WERI-Rb-1 (cell line): Measurements from ENCODE around the gene STRN.

ENCODE experiments used
- DNase-seq: peaks from one replicate; pipeline ENCODE4 v3.0.0-alpha.2; 2020
- H3K27ac ChIP-seq: fragments of 250-450 bp; sonication (Bioruptor Pico); 2 replicates; pipeline ENCODE4 v1.5.1; 2020; ENCODE audit warnings: mild to moderate bottlenecking, moderate library complexity
- H3K27me3 ChIP-seq: fragments of 250-450 bp; sonication (Bioruptor Pico); 2 replicates; pipeline ENCODE4 v1.5.1; 2021; ENCODE audit warnings: mild to moderate bottlenecking, low read depth, moderate library complexity; ENCODE audit not compliant: insufficient read depth, severe bottlenecking
- H3K36me3 ChIP-seq: fragments of 250-450 bp; sonication (Bioruptor Pico); 2 replicates; pipeline ENCODE4 v1.5.1; 2020; ENCODE audit warnings: mild to moderate bottlenecking, moderate library complexity
- H3K4me3 ChIP-seq: 2 replicates; pipeline ENCODE4 v1.5.1; 2011; ENCODE audit warnings: low read depth, mild to moderate bottlenecking, control low read depth, low read length
- H3K9me3 ChIP-seq: fragments of 250-450 bp; sonication (Bioruptor Pico); 2 replicates; pipeline ENCODE4 v1.5.1; 2021; ENCODE audit warnings: mild to moderate bottlenecking, moderate library complexity; ENCODE audit not compliant: severe bottlenecking
- TF ChIP-seq, protein P1 (sequence below): IDR thresholded peaks from 2 replicates; pipeline ENCODE4 v1.5.1; 2011; ENCODE audit warnings: low read depth, mild to moderate bottlenecking, control low read depth, inconsistent platforms, low read length

Gene STRN

DNA sequence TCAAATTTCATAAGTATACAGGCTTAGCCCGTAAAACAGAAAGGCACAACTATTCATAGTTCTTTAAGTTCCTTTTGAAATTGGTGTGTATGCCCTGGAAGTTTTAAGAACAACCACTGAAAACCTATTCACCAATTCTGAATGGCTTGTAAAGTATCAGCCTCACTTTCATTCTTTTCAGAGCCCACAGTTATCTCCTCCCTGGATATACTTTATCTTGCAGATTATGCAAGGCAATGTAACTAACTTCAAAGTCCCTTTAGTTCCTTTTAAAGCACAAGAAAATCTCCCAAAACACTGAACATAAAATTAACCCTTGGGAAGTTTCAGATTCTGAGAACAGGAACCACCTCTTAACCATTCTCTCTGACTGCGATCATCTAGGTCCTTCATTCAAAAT, 1.1 kb downstream of the STRN start:
- H3K36me3 ChIP-seq, result 0 out of 2 replicates have a peak, but pooled peaks cover under 1% of the 10 kb centered on the region
- H3K9me3 ChIP-seq, result no peaks in the 10 kb centered on the region
- H3K27me3 ChIP-seq, result no peaks in the 10 kb centered on the region
- peak overlapping the region; percentile 92; the same call in 1 of the 2 replicates for H3K27ac ChIP-seq
- TF ChIP-seq, protein P1, sequence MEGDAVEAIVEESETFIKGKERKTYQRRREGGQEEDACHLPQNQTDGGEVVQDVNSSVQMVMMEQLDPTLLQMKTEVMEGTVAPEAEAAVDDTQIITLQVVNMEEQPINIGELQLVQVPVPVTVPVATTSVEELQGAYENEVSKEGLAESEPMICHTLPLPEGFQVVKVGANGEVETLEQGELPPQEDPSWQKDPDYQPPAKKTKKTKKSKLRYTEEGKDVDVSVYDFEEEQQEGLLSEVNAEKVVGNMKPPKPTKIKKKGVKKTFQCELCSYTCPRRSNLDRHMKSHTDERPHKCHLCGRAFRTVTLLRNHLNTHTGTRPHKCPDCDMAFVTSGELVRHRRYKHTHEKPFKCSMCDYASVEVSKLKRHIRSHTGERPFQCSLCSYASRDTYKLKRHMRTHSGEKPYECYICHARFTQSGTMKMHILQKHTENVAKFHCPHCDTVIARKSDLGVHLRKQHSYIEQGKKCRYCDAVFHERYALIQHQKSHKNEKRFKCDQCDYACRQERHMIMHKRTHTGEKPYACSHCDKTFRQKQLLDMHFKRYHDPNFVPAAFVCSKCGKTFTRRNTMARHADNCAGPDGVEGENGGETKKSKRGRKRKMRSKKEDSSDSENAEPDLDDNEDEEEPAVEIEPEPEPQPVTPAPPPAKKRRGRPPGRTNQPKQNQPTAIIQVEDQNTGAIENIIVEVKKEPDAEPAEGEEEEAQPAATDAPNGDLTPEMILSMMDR, result no peak
- no peak for DNase-seq
- peak overlapping the region; percentile 93 for H3K4me3 ChIP-seq

DNA sequence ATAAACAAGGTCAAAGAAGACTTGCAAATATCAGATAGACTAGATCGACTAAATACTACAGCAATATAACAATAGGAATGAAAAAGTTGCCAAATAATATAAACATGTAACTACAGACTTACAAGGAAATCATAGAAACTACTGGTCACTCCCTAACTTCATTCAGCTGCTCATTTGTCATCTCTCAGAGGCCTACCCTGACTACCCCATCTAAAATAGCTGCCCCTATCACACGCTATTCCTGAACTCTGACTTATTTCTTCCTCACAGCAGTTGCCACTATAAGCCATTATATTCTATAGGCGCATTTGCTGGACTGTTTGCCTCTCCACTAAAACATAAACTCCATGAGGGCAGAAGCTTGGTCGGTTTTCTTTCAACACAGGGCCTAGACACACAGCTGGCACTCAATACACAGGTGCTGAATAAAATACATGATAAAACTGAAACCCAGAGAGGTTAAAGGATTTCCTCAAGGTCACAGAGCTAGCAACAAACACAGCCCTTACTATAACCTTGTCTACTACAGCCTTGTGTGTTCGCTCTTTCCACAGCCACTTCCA, 1.8 kb downstream of the STRN start:
- 0 out of 2 replicates have a peak, but pooled peaks cover 4% of the 10 kb centered on the region for H3K36me3 ChIP-seq
- TF ChIP-seq, protein P1, result no peak
- no peaks in the 10 kb centered on the region for H3K9me3 ChIP-seq
- DNase-seq, result no peak
- no peaks in the 10 kb centered on the region for H3K27me3 ChIP-seq
- no peak overlapping the region for H3K4me3 ChIP-seq
- no peak overlapping the region for H3K27ac ChIP-seq

DNA sequence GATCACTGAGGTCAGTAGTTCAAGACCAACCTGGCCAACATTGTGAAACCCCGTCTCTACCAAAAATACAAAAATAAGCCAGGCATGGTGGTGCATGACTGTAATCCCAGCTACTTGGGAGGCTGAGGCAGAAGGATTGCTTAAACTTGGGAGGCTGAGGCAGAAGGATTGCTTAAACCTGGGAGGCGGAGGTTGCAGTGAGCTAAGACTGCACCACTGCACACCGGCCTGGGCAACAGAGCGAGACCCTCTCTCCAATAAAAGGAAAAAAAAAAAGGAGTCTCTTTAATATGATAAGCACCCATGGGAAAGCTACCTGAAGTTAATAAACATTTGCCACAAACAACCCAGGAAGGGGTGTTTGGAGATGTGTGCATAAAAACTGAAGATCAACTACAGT, 2.6 kb downstream of the STRN start:
- no peaks in the 10 kb centered on the region for H3K9me3 ChIP-seq
- TF ChIP-seq, protein P1, result no peak
- no peak overlapping the region for H3K27ac ChIP-seq
- H3K4me3 ChIP-seq, result no peak overlapping the region
- no peaks in the 10 kb centered on the region for H3K27me3 ChIP-seq
- H3K36me3 ChIP-seq, result 0 out of 2 replicates have a peak, but pooled peaks cover 4% of the 10 kb centered on the region
- no peak for DNase-seq

DNA sequence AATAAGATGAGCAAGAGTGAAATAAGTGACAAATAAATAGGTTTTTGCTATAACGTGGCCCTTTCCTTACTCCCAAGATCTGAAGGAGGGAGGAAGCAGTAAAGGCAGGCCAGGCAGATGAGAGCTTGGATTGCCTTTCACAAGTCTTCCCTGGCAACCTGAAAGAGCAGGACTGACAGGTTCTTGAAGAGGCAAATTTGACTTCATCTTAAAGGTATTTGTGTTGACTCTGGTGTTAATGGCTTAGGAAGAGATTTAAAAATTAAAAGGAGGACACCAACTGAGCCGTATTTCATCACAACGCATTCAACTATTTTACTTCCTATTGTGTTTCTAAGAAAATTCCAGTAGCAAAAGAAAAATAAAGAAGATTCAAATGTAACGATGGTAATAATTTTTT, 3.2 kb downstream of the STRN start:
- TF ChIP-seq, protein P1, result no peak
- no peak overlapping the region for H3K4me3 ChIP-seq
- no peak overlapping the region for H3K27ac ChIP-seq
- no peaks in the 10 kb centered on the region for H3K9me3 ChIP-seq
- DNase-seq, result no peak
- no peaks in the 10 kb centered on the region for H3K27me3 ChIP-seq
- H3K36me3 ChIP-seq, result 0 out of 2 replicates have a peak, but pooled peaks cover 4% of the 10 kb centered on the region

DNA sequence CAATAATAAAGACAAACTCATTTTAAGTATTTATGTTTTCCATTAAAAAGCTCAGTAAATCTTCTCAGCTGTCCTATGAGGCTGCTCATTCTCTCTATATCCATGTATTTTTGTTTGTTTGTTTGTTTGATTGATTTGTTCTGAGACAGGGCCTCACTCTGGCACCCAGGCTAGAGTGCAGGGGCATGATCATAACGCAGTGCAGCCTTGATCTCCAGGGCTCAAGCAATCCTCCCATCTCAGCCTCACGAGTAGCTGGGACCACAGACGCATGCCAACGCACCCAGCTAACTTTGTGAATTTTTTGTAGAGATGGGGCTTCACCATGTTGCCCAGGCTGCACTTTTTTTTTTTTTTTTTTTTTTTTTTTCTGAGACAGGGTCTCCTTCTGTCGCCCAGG, 5.6 kb downstream of the STRN start:
- no peak for DNase-seq
- no peak overlapping the region for H3K4me3 ChIP-seq
- no peaks in the 10 kb centered on the region for H3K27me3 ChIP-seq
- TF ChIP-seq, protein P1, result no peak
- no peak overlapping the region for H3K27ac ChIP-seq
- H3K36me3 ChIP-seq, result 0 out of 2 replicates have a peak, but pooled peaks cover 4% of the 10 kb centered on the region
- no peaks in the 10 kb centered on the region for H3K9me3 ChIP-seq
